Activated naive CD4-positive, alpha-beta T cell treated with anti-CD3 and anti-CD28 coated beads, Interleukin-2, amount 10 ng/mL, durations not matched to agents 7 days and 5 days (primary cell): ENCODE results near the gene TTI1.

Experiments
- CTCF ChIA-PET: fragments of 350-600 bp; sonication (Branson Sonifier 250); formaldehyde crosslinking; loops from one replicate; lab custom pipeline; 2021; ENCODE audit warnings: antibody characterized with exemption; lab: Charles Lee
- DNase-seq: peaks from one replicate; pipeline ENCODE4 v3.0.0-alpha.2; 2020
- H3K27ac Mint-ChIP-seq: one replicate; pipeline ENCODE4 v1.8.0; 2021; ENCODE audit warnings: mild to moderate bottlenecking, moderate library complexity, mixed read lengths
- H3K27me3 Mint-ChIP-seq: one replicate; pipeline ENCODE4 v1.8.0; 2021; ENCODE audit warnings: mild to moderate bottlenecking, mixed read lengths
- H3K36me3 Mint-ChIP-seq: one replicate; pipeline ENCODE4 v1.8.0; 2021; ENCODE audit warnings: mixed read lengths
- H3K4me1 Mint-ChIP-seq: one replicate; pipeline ENCODE4 v1.8.0; 2021; ENCODE audit warnings: mixed read lengths
- H3K4me3 Mint-ChIP-seq: one replicate; pipeline ENCODE4 v1.8.0; 2021; ENCODE audit warnings: mild to moderate bottlenecking, moderate library complexity, mixed read lengths
- H3K9me3 Mint-ChIP-seq: one replicate; pipeline ENCODE4 v1.8.0; 2021; ENCODE audit warnings: mixed read lengths

Gene TTI1

DNA sequence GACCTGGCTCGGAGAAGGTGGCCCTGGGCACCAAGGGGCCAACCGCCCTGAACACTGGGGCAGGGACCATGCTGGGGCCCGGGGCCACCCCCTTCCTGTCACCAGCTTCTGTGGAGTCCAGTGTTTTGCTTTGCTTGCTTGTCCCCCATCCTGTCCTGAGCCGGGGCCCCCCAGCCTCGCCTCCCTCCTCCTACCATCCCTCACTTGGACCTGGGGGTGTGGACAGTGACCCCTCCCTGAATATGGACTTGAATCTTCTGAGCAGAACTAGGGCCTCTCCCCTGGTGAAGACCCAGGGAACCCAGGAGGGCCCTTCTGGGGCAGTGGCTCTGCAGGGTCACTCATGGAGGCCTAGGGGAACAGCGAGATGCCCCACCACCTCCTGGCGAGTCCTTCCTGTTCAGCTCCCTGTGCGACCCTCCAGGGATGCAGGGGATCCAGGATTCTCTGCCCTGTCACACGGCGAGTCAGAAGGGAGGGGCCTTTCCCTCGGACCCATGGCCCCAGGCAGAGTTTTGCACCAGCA lies 88.7 kb downstream of the TTI1 start:
- Mint-ChIP-seq H3K36me3 (no peaks in the 10 kb centered on the region), H3K9me3 (peaks cover 2% of the 10 kb centered on the region), H3K27ac (no peak overlapping the region), H3K4me1 (no peaks in the 10 kb centered on the region), H3K27me3 (no peaks in the 10 kb centered on the region), H3K4me3 (no peak overlapping the region)
- DNase-seq: no peak
- CTCF ChIA-PET: interaction anchor here (0.7 kb wide), 1 partner anchor 277 kb away, joined by 3 read pairs; no protein-coding TSS in a partner anchor

DNA sequence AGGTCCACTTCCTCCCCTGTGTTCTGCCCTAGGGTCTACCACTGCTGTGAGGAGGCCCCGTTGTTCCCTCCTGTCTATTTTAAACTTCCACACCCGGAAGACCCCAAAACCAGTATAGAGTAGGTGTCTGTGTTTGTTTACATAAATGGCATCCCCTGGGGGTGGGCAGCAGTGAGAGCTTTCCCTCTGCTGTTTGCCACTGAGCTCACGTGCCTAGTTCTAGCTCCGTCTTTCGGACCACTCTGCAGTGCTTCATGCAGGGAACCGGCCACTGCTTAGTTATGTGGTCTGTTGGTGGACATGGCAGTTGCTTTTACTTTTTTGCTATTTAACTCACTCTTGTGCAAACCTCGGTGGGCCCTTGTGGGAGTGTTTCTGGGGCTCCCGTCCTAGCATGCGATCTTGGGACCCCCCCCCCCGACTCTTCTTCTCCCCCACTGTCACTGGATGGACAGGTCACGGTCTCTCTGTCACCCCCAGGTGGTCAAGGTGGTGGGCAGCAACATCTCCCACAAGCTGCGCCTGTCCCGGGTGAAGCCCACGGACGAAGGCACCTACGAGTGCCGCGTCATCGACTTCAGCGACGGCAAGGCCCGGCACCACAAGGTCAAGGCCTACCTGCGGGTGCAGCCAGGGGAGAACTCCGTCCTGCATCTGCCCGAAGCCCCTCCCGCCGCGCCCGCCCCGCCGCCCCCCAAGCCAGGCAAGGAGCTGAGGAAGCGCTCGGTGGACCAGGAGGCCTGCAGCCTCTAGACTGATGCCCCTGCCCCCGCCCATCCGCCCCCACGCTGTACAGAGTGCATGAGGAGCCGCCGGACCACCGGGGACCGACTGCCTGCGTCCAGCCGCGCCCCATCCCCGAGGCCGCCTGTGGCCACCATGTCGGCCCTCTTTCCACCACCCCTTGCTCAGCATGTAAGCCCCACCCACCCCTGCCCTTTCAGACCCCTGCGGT lies 89.5 kb downstream of the TTI1 start:
- Mint-ChIP-seq H3K27ac (no peak overlapping the region), H3K4me3 (no peak overlapping the region), H3K9me3 (peaks cover 2% of the 10 kb centered on the region), H3K27me3 (no peaks in the 10 kb centered on the region), H3K4me1 (no peaks in the 10 kb centered on the region), H3K36me3 (no peaks in the 10 kb centered on the region)
- CTCF ChIA-PET: interaction anchor here (0.7 kb wide), 1 partner anchor 278 kb away, joined by 3 read pairs; no protein-coding TSS in a partner anchor
- no peak for DNase-seq

DNA sequence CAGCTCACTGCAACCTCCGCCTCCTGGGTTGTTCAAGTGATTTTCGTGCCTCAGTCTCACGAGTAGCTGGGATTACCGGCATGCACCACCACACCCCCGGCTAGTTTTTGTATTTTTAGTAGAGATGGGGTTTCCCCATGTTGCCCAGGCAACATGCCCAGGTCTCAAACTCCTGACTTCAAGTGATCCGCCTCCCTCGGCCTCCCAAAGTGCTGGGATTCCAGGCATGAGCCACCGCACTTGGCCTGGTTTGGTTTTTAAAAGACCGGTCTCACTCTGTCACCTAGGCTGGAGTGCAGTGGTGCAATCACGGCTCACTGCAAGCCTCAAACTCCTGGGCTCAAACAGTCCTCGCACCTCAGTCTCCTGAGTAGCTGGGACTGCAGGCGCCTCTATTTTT lies 90.2 kb downstream of the TTI1 start:
- CTCF ChIA-PET: no interaction called here
- Mint-ChIP-seq H3K9me3 (no peaks in the 10 kb centered on the region), H3K36me3 (no peaks in the 10 kb centered on the region), H3K4me1 (no peaks in the 10 kb centered on the region), H3K27me3 (no peaks in the 10 kb centered on the region), H3K27ac (no peak overlapping the region), H3K4me3 (no peak overlapping the region)
- no peak for DNase-seq

DNA sequence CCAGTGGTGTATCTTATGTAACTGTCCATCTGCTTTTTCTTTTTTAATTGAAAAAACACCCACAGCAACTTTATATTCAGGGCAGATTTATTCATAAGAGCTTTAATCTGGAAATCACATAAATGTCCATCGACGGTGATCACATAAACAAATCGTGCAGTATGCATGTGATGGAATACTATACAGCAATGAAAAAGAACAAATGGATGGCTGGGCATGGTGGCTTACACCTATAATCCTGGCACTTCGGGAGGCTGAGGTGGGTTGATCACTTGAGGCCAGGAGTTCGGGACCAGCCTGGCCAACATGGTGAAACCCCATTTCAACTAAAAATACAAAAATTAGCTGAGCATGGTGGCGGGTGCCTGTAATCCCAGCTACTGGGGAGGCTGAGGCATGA lies 91.3 kb downstream of the TTI1 start:
- no peak overlapping the region for H3K4me3 Mint-ChIP-seq
- CTCF ChIA-PET: no interaction called here
- H3K4me1 Mint-ChIP-seq: no peaks in the 10 kb centered on the region
- H3K27me3 Mint-ChIP-seq: no peaks in the 10 kb centered on the region
- DNase-seq: no peak
- H3K36me3 Mint-ChIP-seq: no peaks in the 10 kb centered on the region
- H3K9me3 Mint-ChIP-seq: no peaks in the 10 kb centered on the region
- H3K27ac Mint-ChIP-seq: no peak overlapping the region

DNA sequence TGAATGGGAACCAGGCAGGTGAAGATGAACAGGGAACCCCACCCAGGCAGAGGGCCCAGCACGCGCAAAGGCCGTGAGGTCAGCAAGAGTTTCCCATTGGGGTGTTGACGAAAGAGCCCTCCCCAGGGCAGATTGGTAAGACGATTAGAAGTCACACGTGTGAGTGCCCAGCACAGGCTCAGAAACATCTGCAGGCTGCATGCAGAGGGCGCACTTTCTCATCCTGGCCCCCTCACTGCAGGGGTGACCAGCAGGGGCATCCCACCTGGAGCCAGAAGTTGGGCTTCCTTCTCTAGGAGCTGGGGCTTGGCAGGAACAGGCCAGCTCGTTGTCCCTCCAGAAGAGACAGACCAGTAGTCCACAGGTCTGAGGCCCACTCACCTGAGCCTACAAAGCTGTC lies 91.9 kb downstream of the TTI1 start:
- no peak for DNase-seq
- CTCF ChIA-PET: no interaction called here

DNA sequence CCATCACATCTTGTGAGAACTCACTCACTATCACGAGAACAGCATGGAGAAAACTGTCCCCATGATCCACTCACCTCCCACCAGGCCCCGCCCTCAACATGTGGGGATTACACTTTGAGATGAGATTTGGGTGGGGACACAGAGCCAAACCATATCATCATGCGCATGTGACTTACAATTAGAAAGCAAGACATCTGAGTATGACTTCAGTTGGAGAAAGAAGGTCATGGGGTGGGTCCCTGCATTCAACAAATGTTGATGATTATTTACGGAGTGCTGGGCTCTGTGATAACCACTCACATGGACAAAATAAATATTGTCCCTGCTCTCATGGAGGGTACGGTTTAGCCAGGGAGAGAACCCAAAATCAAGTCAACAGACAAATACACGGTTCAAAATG lies 92.4 kb downstream of the TTI1 start:
- CTCF ChIA-PET: no interaction called here
- Mint-ChIP-seq H3K4me3 (no peak overlapping the region), H3K4me1 (no peaks in the 10 kb centered on the region)

More for the DNA sequence above, 91.9 kb downstream of the TTI1 start:
- Mint-ChIP-seq H3K36me3 (no peaks in the 10 kb centered on the region), H3K4me1 (no peaks in the 10 kb centered on the region), H3K27me3 (no peaks in the 10 kb centered on the region), H3K27ac (no peak overlapping the region), H3K4me3 (no peak overlapping the region), H3K9me3 (no peaks in the 10 kb centered on the region)

DNA sequence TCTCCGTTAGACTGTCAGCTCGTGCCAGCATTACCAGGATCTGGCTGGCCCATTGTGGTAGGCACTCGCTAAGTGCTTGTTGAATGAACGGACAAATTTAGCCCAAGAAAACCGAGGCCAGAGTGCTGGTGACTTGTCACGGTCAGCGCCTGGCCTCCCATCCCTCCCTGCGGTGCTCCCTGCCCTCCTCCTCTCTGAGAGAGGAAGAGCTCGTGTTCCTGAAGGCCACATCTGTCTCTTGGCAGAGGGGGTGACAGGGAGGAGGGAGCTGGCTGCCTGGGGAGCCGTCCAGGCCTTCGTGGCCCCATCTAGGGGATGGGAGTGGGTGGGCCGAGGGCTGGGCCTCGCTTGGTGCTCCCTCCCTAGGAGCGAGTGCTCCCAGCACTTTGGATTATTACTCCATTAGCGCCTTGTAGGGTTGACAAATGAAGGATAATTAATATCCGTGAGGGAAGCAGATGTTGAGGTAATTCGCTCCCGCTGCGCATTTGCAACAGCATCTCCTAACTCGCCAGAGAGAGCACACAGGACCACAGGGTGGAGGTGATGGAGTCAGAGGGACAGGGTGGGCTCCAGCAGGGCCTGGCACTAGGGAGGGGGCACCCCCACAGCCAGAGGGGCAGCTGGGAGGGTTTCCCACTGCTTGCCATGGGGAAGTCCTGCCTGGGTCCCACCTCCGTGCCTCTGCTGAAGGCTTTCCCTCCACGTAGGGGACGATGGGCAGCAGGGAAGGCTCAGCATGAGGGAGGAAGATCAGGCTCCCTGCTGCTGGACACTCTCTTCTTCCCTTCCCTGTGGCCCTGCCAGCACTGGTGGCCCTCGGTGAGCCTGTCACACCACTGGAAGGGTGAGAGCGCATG lies 93.3 kb downstream of the TTI1 start:
- Mint-ChIP-seq H3K4me3 (no peak overlapping the region), H3K27ac (no peak overlapping the region), H3K27me3 (no peaks in the 10 kb centered on the region), H3K4me1 (no peaks in the 10 kb centered on the region), H3K9me3 (no peaks in the 10 kb centered on the region), H3K36me3 (no peaks in the 10 kb centered on the region)
- CTCF ChIA-PET: no interaction called here
- no peak for DNase-seq

More for the DNA sequence above, 92.4 kb downstream of the TTI1 start:
- Mint-ChIP-seq H3K9me3 (no peaks in the 10 kb centered on the region), H3K27me3 (no peaks in the 10 kb centered on the region), H3K27ac (no peak overlapping the region), H3K36me3 (no peaks in the 10 kb centered on the region)
- no peak for DNase-seq

DNA sequence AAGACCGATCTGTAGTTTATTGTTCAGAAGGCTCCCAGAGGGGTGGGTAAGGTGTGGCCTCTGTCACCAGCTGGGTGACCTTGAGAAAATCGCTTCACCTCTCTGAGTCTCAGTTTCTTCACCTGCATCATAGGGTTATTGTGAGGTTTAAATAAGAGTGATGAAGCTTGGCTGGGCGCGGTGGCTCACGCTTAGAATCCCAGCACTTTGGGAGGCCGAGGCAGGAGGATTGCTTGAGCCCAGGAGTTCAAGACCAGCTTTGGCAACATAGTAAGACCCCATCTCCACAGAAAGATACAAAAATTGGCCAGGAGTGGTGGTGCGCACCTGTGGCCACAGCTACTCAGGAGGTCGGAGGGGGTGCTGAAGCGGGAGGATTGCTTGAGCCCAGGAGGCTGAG lies 94.3 kb downstream of the TTI1 start:
- no peaks in the 10 kb centered on the region for H3K4me1 Mint-ChIP-seq
- H3K4me3 Mint-ChIP-seq: no peak overlapping the region
- no peaks in the 10 kb centered on the region for H3K9me3 Mint-ChIP-seq
- no peaks in the 10 kb centered on the region for H3K36me3 Mint-ChIP-seq
- H3K27ac Mint-ChIP-seq: no peak overlapping the region
- CTCF ChIA-PET: no interaction called here
- DNase-seq: no peak
- no peaks in the 10 kb centered on the region for H3K27me3 Mint-ChIP-seq

DNA sequence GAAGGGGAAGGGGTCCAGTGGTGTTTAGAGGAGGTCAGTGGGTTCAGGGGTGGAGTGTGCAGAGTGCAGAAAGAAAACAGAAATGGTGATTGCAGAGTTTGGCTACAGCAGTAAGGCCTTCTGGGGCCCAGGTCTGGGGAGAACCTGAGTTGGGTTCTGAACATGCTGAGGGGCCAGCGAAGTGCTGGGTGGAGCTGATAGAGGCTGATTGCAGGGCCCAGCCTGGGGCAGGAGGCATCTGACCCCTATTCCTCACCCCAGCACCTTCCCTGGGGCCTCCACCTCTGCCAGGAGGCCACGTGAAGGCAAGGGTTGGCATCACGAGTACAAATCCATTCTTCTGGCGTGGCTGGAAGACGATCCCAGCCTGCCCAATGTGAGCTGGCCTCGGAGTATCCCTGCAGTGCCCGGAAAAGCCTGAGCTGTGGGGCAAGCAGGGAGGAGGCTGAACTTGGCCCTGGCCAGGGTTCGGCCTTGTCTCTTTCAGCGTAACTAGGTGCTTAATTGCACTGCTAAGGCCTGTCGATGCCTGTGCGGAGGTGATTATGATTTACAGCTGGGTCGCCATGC lies 95.0 kb downstream of the TTI1 start:
- CTCF ChIA-PET: no interaction called here
- no peaks in the 10 kb centered on the region for H3K27me3 Mint-ChIP-seq
- no peaks in the 10 kb centered on the region for H3K9me3 Mint-ChIP-seq
- no peak for DNase-seq
- H3K4me1 Mint-ChIP-seq: no peaks in the 10 kb centered on the region
- H3K27ac Mint-ChIP-seq: no peak overlapping the region
- H3K36me3 Mint-ChIP-seq: no peaks in the 10 kb centered on the region
- H3K4me3 Mint-ChIP-seq: no peak overlapping the region

DNA sequence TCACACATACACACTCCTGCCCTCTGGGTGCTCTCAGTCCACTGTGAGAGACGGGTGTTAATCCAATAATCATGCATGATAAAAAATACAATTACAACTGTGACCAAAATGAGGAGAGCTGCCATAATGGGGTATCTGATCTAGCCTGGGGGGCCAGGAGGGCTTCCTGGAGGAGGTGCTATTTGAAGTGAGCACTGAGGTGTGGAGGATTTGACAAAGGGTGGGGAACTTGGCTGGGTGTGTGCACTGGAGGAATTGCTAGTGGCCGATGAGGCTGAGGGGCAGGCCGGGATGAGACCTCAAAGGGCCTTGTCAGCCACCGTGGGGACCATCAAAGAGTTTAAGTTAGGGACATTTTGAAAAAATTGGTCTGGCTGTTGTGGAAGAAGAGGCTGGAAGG lies 95.6 kb downstream of the TTI1 start:
- CTCF ChIA-PET: no interaction called here

DNA sequence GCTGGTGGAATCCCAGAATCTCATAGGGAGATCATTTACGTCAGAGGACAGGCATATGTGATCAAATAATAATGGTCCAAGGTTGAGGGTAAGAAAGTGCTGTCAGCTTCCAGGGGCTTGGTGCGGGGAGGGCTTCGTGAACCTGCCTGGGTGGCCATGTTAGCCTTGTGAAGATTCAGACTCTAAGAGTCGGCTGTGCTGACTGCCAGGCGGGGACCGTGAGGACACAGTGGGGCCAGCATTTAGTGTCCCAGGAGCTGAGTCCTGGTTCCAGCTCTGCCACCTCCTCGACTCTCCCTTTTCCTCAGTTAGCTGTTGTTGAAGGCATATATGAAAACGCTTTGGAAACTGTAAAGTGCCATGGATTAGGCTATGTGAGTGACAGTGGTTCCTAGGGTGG lies 96.8 kb downstream of the TTI1 start:
- CTCF ChIA-PET: no interaction called here
- Mint-ChIP-seq H3K36me3 (no peaks in the 10 kb centered on the region), H3K9me3 (no peaks in the 10 kb centered on the region), H3K4me1 (no peaks in the 10 kb centered on the region), H3K27me3 (no peaks in the 10 kb centered on the region), H3K27ac (no peak overlapping the region), H3K4me3 (no peak overlapping the region)
- no peak for DNase-seq

More for the DNA sequence above, 95.6 kb downstream of the TTI1 start:
- Mint-ChIP-seq H3K4me3 (no peak overlapping the region), H3K27me3 (no peaks in the 10 kb centered on the region), H3K4me1 (no peaks in the 10 kb centered on the region), H3K36me3 (no peaks in the 10 kb centered on the region), H3K9me3 (no peaks in the 10 kb centered on the region), H3K27ac (no peak overlapping the region)
- DNase-seq: no peak

DNA sequence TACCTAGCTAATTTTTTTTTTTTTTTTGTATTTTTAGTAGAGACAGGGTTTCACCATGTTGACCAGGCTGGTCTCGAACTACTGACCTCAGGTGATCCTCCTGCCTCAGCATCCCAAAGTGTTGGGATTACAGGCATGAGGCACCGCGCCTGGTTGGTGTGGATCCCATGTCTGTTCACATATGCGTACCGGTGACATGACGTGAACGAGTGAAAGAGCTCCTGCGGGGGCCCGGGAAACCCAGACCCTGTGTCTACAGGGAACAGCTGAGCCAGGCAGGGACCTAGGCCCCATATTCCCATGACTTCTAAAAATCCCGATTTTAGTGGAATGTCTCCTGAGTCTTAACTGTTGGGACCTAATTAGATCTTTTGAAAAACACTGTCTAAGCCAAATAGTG lies 97.2 kb downstream of the TTI1 start:
- DNase-seq: no peak
- no peaks in the 10 kb centered on the region for H3K4me1 Mint-ChIP-seq
- no peaks in the 10 kb centered on the region for H3K27me3 Mint-ChIP-seq
- H3K4me3 Mint-ChIP-seq: no peak overlapping the region
- CTCF ChIA-PET: no interaction called here
- H3K9me3 Mint-ChIP-seq: no peaks in the 10 kb centered on the region
- H3K36me3 Mint-ChIP-seq: no peaks in the 10 kb centered on the region
- H3K27ac Mint-ChIP-seq: no peak overlapping the region

DNA sequence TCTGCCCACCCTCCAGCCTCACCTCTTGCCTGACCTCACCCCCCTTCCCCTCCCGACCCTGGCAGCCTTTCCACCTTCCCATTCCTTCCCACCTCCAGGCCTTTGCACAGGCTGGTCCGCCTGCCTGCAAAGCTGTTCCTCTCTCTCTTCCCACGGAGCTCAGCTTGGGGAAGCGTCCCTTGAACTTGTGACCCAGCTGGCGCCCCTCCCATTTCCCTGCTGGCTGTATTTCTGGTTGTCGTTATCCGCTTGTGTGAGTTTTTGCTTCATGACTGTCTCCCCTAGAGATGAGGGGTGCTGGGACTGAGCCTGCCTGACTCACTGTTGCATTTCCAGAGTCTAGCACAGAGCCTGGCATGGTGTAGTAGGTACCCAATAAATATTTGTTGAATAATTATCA lies 97.8 kb downstream of the TTI1 start:
- Mint-ChIP-seq H3K36me3 (no peaks in the 10 kb centered on the region), H3K9me3 (no peaks in the 10 kb centered on the region), H3K4me1 (no peaks in the 10 kb centered on the region), H3K27me3 (peaks cover 4% of the 10 kb centered on the region), H3K27ac (no peak overlapping the region), H3K4me3 (no peak overlapping the region)
- no peak for DNase-seq
- CTCF ChIA-PET: no interaction called here
